ENCODE data around the gene LAMB3.
A peak's percentile ranks its signal among the peaks of the same experiment; 100 is the strongest.

Gene LAMB3

GRCh38 chr1:209595028-209595427 is 57.2 kb downstream of the LAMB3 start:
- no peak for DNase-seq (ENCODE audit: low read depth)

GRCh38 chr1:209594440-209594839 is 57.8 kb downstream of the LAMB3 start:
- DNase-seq (ENCODE audit: low read depth): no peak

- no peak for DNase-seq (ENCODE audit: low read depth)
Observed at GRCh38 chr1:209593747-209594146, 58.5 kb downstream of the LAMB3 start.

GRCh38 chr1:209590405-209590804 is 61.8 kb downstream of the LAMB3 start:
- DNase-seq (ENCODE audit: low read depth): no peak

- no peak for DNase-seq (ENCODE audit: low read depth)
Observed at GRCh38 chr1:209589863-209590262, 62.4 kb downstream of the LAMB3 start.

- no peak for DNase-seq (ENCODE audit: low read depth)
Observed at GRCh38 chr1:209589440-209589839, 62.8 kb downstream of the LAMB3 start.

- no peak for DNase-seq (ENCODE audit: low read depth)
Observed at GRCh38 chr1:209587789-209588188, 64.4 kb downstream of the LAMB3 start.

GRCh38 chr1:209586221-209586740 is 65.9 kb downstream of the LAMB3 start:
- no peak for DNase-seq (ENCODE audit: low read depth)

GRCh38 chr1:209585672-209586071 is 66.6 kb downstream of the LAMB3 start:
- DNase-seq (ENCODE audit: low read depth): no peak

- DNase-seq (ENCODE audit: low read depth): no peak
Observed at GRCh38 chr1:209585197-209585596, 67.0 kb downstream of the LAMB3 start.

GRCh38 chr1:209584231-209584672 is 68.0 kb downstream of the LAMB3 start:
- no peak for DNase-seq (ENCODE audit: low read depth)

GRCh38 chr1:209583408-209583807 is 68.8 kb downstream of the LAMB3 start, which contains the start of gene CAMK1G:
CAMK1G (plus strand) TSS chr1:209583714; CDS start chr1:209594984, 11,270 bp downstream.
- DNase-seq (ENCODE audit: low read depth): no peak

- no peak for DNase-seq (ENCODE audit: low read depth)
Observed at GRCh38 chr1:209580577-209580976, 71.6 kb downstream of the LAMB3 start.

- DNase-seq (ENCODE audit: low read depth): no peak
Observed at GRCh38 chr1:209577346-209577745, 74.9 kb downstream of the LAMB3 start.

- peak; percentile 65 for DNase-seq (ENCODE audit: low read depth)
Observed at GRCh38 chr1:209576392-209577197, 75.6 kb downstream of the LAMB3 start.

GRCh38 chr1:209570743-209571142 is 81.5 kb downstream of the LAMB3 start:
- DNase-seq (ENCODE audit: low read depth): no peak

GRCh38 chr1:209569455-209570207 is 82.6 kb downstream of the LAMB3 start:
- DNase-seq (ENCODE audit: low read depth): peak; percentile 59

- no peak for DNase-seq (ENCODE audit: low read depth)
Observed at GRCh38 chr1:209567698-209568175, 84.5 kb downstream of the LAMB3 start.

GRCh38 chr1:209565759-209566678 is 86.2 kb downstream of the LAMB3 start:
- peak; percentile 58 for DNase-seq (ENCODE audit: low read depth)
